ENCODE measurements around the gene MYH11.

Gene MYH11

DNA sequence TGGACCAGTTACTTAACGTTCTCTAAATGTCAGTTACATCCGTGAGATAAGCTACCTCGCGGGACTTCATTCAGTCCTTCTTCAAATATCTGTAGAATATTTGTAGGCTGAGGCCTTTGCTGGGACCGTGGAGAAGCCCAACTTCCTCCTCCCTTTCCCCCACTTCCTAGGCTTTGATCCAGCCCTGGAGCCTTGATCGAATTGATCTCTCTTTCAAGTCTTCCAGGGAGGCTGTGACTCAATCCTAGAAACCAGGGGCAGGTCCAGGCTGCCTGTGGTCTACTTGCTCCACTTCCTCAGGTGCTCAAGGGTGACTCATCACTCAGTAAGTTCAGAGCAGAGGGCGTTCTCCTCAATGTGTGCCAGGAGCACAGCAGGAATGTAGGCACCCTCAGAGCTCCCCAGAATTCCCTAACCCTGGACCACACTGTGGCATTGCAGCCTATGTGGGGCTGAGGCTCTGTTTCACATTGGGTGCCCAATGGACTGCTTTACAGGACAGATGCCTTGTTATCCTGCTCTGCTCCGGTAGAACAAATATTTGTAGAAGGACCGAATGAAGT lies 42.8 kb upstream of the MYH11 start:
- TF ChIP-seq TCF12 (IDR thresholded peaks at IDR 0.05; ENCODE audit: low read depth), result peak; percentile 93
- TF ChIP-seq YY1 (IDR thresholded peaks at IDR 0.05; ENCODE audit: low read depth), result no peak; the same call in 1 of the 2 replicates
- peak; percentile 84 for TF ChIP-seq FOXM1 (IDR thresholded peaks at IDR 0.05; ENCODE audit: borderline replicate concordance, low read depth)
- peak; percentile 92 for TF ChIP-seq TEAD4 (IDR thresholded peaks at IDR 0.05)
- peak; percentile 71 for TF ChIP-seq CEBPB (IDR thresholded peaks at IDR 0.05)
- TF ChIP-seq, protein P1, sequence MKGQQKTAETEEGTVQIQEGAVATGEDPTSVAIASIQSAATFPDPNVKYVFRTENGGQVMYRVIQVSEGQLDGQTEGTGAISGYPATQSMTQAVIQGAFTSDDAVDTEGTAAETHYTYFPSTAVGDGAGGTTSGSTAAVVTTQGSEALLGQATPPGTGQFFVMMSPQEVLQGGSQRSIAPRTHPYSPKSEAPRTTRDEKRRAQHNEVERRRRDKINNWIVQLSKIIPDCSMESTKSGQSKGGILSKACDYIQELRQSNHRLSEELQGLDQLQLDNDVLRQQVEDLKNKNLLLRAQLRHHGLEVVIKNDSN (IDR thresholded peaks at IDR 0.05), result peak; percentile 35
- TF ChIP-seq EP300 (IDR thresholded peaks at IDR 0.05; ENCODE audit: borderline replicate concordance), result peak; percentile 89
- TF ChIP-seq, protein P2, sequence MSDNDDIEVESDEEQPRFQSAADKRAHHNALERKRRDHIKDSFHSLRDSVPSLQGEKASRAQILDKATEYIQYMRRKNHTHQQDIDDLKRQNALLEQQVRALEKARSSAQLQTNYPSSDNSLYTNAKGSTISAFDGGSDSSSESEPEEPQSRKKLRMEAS (IDR thresholded peaks at IDR 0.05), result peak; percentile 76
- TF ChIP-seq EGR1 (IDR thresholded peaks at IDR 0.05), result no peak
- TF ChIP-seq CREB1 (IDR thresholded peaks at IDR 0.05; ENCODE audit: low read depth), result no peak
- peak; percentile 97 for TF ChIP-seq NFIC (IDR thresholded peaks at IDR 0.05)
- 0 out of 2 replicates have a peak, but pooled peaks have one; percentile 49 for TF ChIP-seq ZBTB7A (IDR thresholded peaks at IDR 0.05; ENCODE audit: low read depth)
- TF ChIP-seq TAF1 (IDR thresholded peaks at IDR 0.05; ENCODE audit: low read depth), result 0 out of 2 replicates have a peak, but pooled peaks have one; percentile 31
- TF ChIP-seq, protein P3, sequence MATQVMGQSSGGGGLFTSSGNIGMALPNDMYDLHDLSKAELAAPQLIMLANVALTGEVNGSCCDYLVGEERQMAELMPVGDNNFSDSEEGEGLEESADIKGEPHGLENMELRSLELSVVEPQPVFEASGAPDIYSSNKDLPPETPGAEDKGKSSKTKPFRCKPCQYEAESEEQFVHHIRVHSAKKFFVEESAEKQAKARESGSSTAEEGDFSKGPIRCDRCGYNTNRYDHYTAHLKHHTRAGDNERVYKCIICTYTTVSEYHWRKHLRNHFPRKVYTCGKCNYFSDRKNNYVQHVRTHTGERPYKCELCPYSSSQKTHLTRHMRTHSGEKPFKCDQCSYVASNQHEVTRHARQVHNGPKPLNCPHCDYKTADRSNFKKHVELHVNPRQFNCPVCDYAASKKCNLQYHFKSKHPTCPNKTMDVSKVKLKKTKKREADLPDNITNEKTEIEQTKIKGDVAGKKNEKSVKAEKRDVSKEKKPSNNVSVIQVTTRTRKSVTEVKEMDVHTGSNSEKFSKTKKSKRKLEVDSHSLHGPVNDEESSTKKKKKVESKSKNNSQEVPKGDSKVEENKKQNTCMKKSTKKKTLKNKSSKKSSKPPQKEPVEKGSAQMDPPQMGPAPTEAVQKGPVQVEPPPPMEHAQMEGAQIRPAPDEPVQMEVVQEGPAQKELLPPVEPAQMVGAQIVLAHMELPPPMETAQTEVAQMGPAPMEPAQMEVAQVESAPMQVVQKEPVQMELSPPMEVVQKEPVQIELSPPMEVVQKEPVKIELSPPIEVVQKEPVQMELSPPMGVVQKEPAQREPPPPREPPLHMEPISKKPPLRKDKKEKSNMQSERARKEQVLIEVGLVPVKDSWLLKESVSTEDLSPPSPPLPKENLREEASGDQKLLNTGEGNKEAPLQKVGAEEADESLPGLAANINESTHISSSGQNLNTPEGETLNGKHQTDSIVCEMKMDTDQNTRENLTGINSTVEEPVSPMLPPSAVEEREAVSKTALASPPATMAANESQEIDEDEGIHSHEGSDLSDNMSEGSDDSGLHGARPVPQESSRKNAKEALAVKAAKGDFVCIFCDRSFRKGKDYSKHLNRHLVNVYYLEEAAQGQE (IDR thresholded peaks at IDR 0.05; ENCODE audit: low read depth), result no peak
- peak; percentile 39; the same call in 1 of the 2 replicates for TF ChIP-seq RAD21 (IDR thresholded peaks at IDR 0.05; ENCODE audit: low read depth)

DNA sequence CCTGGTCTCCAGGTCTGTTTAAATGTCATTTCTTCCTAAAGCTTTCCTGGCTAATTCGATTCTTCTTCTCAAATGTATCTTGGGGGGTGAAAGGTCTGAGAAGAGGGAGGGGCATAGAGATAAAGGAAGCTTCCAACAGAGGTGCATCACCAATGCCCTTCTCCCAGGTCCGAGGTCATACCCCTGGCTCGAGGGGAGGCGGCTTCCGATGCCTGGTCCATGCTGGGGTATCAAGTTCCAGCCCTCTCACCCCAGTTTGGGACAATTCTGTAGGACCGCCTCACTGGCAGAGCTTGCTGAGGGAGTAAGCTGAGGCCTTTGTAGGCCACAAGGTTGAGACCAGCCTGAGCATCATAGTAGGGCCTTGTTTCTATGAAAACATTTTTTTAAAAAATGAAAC lies 41.8 kb upstream of the MYH11 start:
- TF ChIP-seq TAF1 (IDR thresholded peaks at IDR 0.05; ENCODE audit: low read depth), result no peak
- no peak for TF ChIP-seq RAD21 (IDR thresholded peaks at IDR 0.05; ENCODE audit: low read depth)
- no peak for TF ChIP-seq CEBPB (IDR thresholded peaks at IDR 0.05)

DNA sequence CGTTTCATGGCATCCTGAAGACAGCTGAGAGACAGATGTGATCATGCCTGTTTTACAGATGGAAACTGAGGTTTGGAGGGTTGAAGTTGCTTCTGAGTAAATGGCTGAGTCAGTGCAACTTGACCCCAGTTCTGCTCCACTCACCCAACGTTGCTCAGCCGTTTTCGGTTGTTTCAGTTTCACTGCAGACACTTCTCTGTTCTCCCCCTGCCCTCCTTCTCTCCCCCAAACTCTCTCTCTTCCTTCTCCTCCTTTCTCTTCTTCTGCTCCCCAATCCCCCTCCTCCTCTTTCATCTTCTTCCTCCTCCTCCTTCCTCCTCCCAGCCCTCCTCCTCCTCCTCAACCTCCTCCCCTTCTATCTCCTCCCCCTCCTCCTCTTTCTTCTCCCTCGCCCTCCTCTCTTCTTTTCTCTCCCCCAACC lies 41.0 kb upstream of the MYH11 start:
- no peak for TF ChIP-seq TAF1 (IDR thresholded peaks at IDR 0.05; ENCODE audit: low read depth)

DNA sequence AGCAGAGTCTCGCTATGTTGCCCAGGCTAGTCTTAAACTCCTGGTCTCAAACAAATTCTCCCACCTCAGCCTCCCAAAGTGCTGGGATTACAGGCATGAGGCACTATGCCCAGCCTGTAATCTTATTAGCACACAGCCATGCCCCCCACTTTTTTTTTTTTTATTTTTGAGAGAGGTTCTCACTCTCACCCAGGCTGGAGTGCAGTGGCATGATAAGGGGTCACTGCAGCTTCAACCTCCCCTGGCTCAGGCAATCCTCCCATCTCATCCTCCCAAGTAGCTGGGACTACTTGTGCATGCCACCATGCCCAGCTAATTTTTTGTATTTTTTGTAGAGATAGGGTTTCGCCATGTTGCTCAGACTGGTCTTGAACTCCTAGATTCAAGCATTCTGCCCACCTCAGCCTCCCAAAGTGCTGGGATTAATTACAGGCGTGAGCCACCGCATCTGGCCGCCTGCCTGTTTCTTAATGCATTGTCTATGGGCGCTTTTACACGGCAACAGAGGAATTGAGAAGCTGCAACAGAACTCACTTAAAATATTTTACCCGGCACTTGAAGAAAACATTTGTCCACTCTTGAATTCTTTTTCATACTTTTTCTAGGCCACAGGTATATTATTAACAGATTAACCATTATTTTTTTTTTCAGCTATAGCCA lies 40.4 kb upstream of the MYH11 start:
- TF ChIP-seq CREB1 (IDR thresholded peaks at IDR 0.05; ENCODE audit: low read depth), result no peak

DNA sequence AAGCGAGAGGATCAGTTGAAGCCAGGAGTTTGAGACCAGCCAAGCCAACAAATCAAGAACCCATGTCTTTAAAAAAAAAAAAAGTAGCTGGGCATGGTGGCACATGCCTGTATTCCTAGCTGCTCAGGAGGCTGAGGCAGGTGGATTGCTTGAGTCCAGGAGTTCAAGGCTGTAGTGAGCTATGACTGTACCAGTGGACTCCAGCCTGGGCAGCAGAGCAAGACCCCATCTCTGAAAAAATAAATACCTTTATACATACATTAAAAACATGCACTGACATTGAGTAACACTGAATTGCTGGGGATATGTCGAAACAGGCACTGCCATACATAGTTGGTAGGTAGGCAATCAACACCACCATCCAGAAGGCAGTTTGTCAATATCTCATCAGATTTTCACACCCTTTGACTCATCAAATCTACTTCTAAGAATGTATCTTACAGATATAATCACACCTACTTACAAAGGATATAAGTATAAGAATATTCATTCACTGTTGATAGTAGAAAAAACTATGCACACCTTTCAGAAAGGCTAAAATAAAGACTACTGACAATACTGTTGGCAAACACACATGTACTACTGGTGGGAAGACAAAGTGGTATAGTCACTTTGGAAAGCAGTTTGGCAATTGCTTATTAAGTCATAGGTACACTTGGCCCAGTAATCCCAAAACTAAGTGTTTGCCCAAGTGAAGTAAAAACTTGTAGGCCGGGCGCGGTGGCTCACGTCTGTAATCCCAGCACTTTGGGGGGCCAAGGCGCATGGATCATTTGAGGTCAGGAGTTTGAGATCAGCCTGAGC lies 37.9 kb upstream of the MYH11 start:
- TF ChIP-seq ZBTB7A (IDR thresholded peaks at IDR 0.05; ENCODE audit: low read depth) (no peak), TCF12 (IDR thresholded peaks at IDR 0.05; ENCODE audit: low read depth) (no peak), RAD21 (IDR thresholded peaks at IDR 0.05; ENCODE audit: low read depth) (no peak)

DNA sequence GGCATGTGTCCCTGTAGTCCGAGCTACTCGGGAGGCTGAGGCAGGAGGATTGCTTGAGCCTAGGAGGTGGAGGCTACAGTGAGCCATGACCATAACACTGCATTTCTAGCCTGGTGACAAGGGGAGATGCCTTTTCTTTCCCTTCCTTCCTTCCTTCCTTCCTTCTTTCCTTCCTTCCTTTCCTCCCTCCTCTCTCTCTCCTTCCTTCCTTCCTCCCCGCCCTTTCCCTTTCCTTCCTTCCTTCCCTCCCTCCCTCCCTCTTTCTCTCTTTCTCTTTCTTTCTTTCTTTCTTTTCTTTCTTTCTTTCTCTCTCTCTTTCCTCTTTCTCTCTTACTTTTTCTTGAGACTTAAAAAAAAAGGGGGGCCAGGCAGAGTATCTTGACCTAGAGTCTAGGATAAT lies 34.7 kb upstream of the MYH11 start:
- TF ChIP-seq CEBPB (IDR thresholded peaks at IDR 0.05), result no peak
- no peak for TF ChIP-seq TCF12 (IDR thresholded peaks at IDR 0.05; ENCODE audit: low read depth)
- no peak for TF ChIP-seq EGR1 (IDR thresholded peaks at IDR 0.05)
- TF ChIP-seq EP300 (IDR thresholded peaks at IDR 0.05; ENCODE audit: borderline replicate concordance), result no peak
- TF ChIP-seq FOXM1 (IDR thresholded peaks at IDR 0.05; ENCODE audit: borderline replicate concordance, low read depth), result no peak
- TF ChIP-seq ZBTB7A (IDR thresholded peaks at IDR 0.05; ENCODE audit: low read depth), result no peak
- TF ChIP-seq RAD21 (IDR thresholded peaks at IDR 0.05; ENCODE audit: low read depth), result no peak
- TF ChIP-seq CREB1 (IDR thresholded peaks at IDR 0.05; ENCODE audit: low read depth), result no peak
- TF ChIP-seq TAF1 (IDR thresholded peaks at IDR 0.05; ENCODE audit: low read depth), result no peak
- no peak for TF ChIP-seq TEAD4 (IDR thresholded peaks at IDR 0.05)
- TF ChIP-seq, protein P1 (IDR thresholded peaks at IDR 0.05), result no peak
- TF ChIP-seq, protein P3 (IDR thresholded peaks at IDR 0.05; ENCODE audit: low read depth), result no peak
- no peak for TF ChIP-seq YY1 (IDR thresholded peaks at IDR 0.05; ENCODE audit: low read depth)
- no peak for TF ChIP-seq NFIC (IDR thresholded peaks at IDR 0.05)
- TF ChIP-seq, protein P2 (IDR thresholded peaks at IDR 0.05), result no peak

All from Ishikawa (cell line).